HG03064 (cell line): ENCODE results near the gene ENOX2.
"Not testable (repeated sequence)": the region's sequence is repeated elsewhere in the genome, so short reads cannot be mapped to it uniquely, and the experiment has no call there.

ENCODE experiments used
- ATAC-seq: cut with Tn5 transposase; IDR thresholded peaks from one replicate; pipeline ENCODE4 v1.9.1; 2021; ENCODE audit warnings: low read depth; ENCODE audit not compliant: unreplicated experiment

ENOX2 gene

DNA sequence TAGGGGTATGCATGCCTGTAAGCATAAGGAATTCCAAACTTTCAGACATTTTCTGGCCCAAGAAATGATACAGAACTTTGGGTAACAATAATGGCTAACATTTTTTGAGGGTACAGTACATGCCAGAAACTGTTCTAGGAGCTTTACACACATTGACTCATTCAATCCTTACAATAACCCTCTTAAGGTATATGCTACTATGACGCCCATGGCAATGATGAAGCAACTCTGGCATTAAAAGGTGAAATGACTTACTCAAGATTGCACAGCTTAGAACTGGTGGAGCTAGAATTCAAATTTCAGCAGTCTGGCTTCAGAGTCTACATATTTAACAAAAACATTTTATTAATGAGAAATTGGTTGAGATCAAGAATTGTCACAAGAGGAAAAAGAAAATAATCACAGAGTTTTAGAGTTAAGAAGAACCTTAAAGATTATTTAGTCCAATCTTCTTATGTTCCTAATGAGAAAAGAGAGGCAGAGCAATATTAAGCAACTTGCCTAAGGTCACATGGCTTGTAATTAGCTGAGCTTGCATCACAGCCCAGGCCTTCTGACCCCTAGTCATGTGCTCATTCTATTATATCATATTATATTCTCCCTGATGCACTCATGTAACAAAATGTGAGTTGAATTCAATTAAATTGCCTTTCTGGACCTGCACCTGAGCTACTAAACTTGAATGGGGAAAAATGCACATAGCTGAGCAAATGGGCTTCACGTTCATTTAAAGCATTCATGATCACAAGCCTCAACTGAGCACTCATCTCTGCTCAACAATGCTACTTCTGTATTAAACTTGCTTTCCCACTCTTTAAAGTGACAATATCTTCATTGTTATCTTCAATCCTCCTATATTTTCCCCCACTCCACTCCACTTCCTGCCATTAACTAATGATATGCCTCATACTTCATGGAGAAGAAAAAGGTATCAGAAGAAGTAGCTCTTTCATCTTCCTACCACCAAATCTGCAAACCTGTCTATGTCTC lies 73.2 kb downstream of the ENOX2 start:
- no peak for ATAC-seq

DNA sequence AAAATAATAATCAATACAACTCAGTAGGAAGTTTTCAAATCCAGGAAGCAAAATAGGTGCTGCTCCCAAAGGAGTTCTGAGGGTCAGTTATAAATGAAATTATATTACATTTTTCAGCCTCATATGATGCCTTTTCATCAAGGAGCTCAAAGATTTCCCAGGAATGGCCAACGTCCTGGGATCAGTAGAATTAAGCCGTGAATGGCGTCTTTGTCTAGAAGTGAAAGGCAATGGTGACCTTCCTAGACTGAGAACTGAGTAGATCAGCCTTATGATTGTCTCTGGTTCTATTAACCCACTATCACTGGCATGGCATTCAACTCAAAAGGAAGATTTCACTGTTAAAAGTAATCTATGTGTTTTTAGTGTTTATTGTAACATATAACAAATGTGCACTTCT lies 74.4 kb downstream of the ENOX2 start:
- no peak for ATAC-seq

DNA sequence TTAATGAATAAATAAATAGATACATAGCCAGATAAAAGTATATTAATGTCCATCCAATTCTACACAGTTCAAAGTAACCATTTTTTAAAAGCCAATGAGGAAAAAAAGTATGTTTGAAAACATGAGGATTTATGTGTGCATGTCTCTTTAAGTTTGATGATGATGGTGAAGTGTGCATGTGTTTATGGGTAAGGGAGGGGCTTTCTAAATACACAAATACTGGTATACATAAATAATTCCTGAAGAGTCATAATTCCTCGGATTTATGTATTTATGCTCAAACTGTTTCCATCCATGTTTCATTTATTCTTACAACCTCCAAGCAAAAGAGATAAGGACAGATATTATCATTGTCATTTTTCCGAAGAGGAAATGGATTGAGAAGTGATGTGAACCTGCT lies 75.4 kb downstream of the ENOX2 start:
- ATAC-seq: no peak

- no peak for ATAC-seq
These were observed 76.8 kb downstream of the ENOX2 start for GRCh38 chrX:130826249-130826648.

DNA sequence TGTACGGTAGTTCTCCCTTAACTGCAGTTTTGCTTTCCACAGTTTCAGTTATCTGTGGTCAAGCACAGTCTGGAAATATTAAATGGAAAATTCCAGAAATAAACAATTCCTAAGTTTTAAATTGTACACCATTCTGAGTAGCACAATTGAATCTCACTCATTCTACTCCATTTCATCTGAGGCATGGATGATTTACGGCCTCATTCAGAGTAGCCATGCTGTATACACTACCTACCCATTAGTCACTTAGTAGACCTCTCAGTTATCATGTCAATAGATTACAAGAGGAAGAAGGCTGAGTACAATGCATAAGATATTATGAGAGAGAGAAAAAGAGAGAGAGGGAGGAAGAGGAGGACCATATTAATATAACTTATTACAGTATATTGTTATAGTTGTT lies 77.5 kb downstream of the ENOX2 start:
- no peak for ATAC-seq

- not testable (repeated sequence) for ATAC-seq
These were observed 83.6 kb downstream of the ENOX2 start for GRCh38 chrX:130819367-130819766.

DNA sequence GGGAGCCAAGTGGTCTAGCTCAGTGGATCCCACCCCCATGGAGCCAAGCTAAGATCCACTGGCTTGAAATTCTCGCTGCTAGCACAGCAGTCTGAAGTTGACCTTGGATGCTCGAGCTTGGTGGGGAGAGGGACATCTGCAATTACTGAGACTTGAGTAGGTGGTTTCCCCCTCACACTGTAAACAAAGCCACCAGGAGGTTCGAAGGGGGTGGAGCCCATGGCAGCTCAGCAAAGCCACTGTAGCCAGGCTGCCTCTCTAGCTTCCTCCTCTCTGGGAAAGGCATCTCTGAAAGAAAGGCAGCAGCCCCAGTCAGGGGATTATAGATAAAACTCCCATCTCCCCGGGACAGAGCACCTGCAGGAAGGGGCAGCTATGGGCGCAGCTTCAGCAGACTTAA lies 89.1 kb downstream of the ENOX2 start:
- not testable (repeated sequence) for ATAC-seq

DNA sequence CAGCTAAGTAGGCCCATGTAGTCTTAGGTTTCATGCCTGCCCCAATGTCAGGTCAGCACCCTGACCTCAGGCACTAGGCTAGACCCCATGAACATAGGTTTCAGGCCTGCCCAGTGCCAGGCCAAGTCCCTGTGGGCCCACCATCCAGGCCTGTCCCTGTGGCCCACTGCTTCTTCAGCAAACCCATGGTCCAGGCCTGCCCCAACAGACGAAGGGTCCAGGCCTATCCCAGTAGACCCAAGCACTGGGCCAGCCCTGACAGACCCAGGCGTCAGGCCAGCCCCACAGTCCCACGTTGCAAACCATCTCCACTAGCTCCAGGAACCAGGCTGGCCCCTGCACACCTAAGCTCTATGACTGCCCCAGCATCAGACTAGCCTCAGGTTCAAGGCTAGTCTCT lies 92.4 kb downstream of the ENOX2 start:
- ATAC-seq: no peak

- no peak for ATAC-seq
These were observed 97.1 kb downstream of the ENOX2 start for GRCh38 chrX:130805903-130806302.

- no peak for ATAC-seq
These were observed 99.5 kb downstream of the ENOX2 start for GRCh38 chrX:130803537-130803936.

DNA sequence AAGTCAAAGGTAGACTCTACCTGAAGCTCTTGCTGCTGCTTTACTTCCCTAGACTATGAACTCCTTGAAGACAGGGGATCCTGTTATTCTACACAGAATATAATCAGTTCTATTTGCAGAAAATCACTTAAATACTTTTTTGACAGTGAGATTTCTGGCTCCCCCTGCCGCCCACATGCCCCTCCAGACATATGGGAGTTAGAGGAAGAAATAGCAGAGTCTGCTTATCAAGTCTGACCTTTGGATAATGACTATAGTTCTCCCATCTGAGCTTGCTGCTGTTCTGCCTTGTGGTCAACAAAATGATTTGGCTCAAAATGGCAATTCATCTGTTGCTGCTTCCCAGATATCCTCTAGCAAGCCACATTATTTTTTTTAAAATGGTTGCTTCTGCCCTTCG lies 101.1 kb downstream of the ENOX2 start:
- no peak for ATAC-seq

DNA sequence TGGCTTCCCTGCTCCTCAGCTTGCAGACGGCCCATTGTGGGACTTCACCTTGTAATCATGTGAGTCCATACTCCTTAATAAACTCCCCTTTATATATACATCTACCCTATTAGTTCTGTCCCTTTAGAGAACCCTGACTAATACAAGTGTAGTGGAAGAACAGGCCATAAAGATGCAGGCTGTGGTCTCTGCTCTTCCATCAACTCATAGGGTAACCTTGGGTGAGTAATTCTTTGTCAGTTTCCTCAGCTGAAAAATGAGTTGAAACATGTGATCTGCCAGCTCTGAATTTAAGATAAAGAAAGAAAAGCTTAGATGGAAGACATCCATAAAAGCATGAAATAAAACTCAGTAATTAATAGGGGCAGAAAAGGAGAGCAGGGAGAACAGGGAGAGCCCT lies 103.6 kb downstream of the ENOX2 start:
- no peak for ATAC-seq

GRCh38 chrX:130793975-130794374 lies 109.0 kb downstream of the ENOX2 start:
- no peak for ATAC-seq

DNA sequence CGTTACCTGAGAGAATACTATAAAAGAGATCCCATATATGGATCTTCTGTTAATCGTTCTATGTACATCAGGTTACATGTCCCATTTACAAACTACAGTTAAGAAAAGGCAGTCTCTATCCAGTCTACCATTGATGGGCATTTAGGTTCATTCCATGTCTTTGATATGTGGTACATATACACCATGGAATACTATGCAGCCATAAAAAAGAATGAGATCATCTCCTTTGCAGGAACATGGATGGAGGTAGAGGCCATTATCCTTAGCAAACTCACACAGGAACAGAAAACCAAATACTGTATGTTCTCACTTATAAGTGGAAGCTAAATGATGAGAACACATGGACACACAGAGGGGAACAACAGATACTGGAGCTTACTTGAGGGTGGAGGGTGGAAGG lies 111.1 kb downstream of the ENOX2 start:
- not testable (repeated sequence) for ATAC-seq

DNA sequence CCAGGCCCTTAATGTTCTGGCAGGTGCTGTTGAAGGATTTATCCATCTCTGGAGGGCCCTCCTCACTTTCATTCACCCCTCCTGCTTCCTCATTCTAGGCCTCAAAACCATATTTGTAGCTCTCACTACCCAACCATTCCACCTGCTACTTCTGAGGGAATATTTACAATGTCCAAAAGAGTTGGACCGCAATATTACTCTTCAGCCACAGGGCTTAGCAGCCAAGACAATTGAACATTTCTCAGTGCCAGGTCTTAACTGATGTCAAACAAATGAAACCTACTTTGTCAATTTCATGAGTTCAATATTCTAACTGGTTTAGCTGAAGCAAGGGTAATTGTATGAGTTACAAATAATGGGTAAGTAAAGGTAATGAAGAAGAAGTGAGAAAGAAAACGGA lies 113.2 kb downstream of the ENOX2 start:
- no peak for ATAC-seq

GRCh38 chrX:130788786-130789581 lies 114.0 kb downstream of the ENOX2 start:
- ATAC-seq: no peak

DNA sequence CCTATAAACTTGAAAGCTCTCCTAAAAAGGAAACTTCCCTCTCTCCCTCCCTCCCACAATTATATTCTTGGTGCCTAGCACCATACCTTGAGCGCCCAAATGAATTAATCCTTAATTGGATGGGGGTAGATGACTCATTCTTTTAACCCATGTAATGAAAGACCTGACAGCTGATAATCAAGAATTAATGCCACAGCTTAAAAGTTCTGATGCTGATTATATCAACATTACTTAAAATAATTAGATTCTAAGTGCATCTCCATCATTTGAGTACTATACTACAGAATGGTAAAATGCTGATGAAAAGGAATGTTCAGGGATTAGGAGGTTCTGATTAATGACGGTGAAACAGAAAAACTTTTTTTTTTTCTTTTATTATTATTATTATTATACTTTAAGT lies 117.0 kb downstream of the ENOX2 start:
- ATAC-seq: no peak

- ATAC-seq: no peak
These were observed 124.2 kb downstream of the ENOX2 start for GRCh38 chrX:130778773-130779172.

GRCh38 chrX:130775849-130776248 lies 127.2 kb downstream of the ENOX2 start:
- ATAC-seq: no peak

DNA sequence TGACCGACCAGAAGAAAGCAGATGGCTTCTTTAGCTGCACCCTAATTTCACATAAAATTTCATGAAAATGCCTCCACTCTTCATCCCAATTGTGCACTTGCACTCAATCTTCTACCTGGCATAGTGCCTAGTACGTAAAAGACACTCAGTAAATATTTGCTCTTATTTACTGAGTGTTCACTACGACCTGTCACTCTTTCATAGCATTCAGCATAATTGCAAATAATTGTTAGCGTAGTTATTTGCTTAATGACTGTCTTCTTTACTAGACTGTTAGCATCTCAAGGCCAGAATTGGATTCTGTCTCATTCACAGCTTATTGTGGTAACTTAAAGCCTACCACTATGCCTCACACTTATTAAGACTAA lies 130.2 kb downstream of the ENOX2 start:
- ATAC-seq: no peak

DNA sequence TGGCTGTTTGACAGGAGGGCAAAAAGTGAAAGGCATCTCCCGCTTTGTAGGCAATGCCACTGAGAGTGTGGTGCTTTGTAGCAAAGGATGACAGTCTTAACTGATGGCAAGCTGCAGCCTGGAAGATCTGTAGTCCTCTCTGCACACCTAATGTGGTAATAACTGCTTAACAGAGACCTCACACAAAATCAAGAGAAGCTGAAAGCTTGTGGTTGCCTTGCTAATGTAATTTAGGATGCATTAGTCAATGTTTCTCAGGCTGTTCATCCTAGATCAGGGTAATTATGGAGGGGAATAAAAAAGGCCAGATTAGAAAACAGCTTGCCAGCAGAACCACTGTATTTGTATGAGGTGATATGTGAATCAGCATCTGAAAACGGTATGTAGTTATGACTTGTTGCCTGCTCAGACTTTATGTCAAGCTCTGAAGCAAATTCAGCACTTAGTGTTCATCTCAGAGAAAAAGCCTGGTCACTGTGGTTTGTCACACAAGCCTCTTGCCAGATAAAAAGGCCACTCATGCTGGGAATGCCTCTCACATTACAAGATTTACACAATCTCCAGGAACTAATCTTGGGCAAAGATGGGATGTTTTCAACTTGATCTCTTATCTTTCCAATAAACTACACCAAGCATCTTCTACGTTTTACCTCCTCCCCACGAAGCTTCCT lies 130.8 kb downstream of the ENOX2 start:
- no peak for ATAC-seq
